Occipital lobe (tissue), 2 donors: Measurements from ENCODE around the gene DGKG. TPM values are rescaled to one million over a fixed set of nuclear protein-coding genes. Genes with fewer than 3 reads are reported as not detected.

ENCODE experiments used
- DNase-seq: peaks from one replicate; lab custom pipeline; 2025; lab: John Stamatoyannopoulos, UW
- total RNA-seq: library from RNA; depleted of rRNA; stranded (reverse); fragments of >200 nt; gene quantifications from one replicate; pipeline ENCODE4 v1.2.3, GENCODE V29; 2014

DGKG gene
- total RNA-seq, 1 donor from 2014 or later = 3.0 TPM

DNA sequence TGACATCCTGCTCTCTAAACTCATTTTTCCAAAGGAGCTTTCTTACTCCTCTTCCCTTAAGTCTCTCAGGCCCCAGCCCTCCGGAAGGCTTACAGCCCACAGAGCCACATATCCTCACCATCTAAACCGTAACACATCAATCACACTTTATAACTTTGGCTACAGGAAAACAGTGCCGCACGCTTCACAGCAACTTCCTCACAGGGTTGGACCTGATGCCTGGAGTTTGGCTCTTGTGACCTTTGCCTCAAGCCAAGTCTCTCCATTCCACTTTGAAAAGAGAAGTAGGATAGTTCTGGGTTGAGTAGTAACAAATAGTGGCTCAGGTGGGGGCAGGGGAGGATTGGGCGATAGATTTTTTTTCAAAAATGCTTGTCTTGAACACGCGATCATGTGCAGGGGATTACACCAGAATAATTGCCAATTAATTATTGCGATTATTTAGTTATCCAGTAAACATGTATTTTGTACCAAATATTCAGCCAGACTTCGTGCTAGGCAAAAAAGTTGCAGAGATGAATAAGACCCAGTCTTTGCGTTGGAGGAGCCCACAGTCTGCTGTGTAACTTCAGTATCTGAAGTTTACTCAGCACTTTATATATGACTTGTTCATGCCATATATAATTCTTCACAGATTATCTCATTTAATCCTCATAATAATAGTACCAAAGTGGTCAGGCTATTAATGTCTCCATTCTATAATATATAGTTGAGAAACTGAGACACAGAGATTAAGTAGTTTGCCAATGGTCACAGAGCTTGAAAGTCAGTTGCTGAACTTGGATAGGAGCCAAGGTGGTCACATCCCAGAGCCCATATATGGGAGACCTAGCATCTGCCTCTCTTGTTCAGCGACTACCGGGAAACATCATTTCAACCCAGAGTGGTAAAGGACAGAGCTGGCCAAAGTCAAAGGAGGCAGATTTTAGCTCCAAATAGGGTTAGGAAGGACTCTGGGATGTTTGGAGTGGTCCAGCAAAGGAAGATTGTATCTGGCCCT, 250.8 kb downstream of the DGKG start:
- no peak for DNase-seq

DNA sequence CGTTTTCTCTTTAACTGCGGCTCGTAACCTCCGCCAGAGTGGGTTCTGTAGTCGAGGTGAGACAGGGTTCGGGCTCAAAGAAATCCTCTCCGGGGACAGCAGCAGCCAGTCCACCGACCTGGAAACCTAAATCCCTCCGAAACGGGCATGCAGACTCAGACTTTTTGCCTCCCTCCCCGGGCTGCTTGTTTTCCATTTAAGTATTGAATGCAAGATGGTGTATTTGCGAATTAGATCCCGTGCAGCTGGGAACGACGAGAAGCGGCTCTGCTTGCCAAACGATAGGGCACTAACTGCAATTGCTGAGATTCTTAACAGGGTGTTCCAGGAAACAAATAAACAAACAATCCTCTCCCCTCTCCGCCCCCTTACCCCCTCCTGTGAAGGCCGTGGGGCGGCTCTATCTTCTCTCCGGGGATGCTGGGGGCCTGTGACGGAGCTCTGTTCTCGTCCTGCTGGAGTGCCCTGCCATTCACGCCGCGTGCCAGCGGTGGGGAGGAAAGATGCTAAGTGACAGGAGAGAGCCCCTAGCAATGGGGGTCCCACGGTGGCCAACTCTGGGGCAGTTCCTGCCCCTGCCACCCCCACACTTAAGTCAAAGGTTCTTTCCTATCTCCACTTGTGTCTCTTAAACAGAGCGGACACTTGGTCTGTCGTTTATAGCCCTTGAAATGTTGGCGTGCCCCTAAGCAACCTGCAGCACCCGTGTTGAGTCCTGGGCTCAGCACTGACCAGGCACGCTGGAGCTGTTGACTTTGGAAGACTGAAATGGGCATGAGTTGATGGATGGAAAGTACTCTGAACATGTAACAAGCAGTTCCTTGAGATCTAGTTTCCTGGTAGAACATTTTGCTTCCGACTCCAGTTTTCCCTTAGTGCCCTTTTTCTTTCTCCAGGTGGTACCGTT, 251.9 kb downstream of the DGKG start:
- DNase-seq = no peak

DNA sequence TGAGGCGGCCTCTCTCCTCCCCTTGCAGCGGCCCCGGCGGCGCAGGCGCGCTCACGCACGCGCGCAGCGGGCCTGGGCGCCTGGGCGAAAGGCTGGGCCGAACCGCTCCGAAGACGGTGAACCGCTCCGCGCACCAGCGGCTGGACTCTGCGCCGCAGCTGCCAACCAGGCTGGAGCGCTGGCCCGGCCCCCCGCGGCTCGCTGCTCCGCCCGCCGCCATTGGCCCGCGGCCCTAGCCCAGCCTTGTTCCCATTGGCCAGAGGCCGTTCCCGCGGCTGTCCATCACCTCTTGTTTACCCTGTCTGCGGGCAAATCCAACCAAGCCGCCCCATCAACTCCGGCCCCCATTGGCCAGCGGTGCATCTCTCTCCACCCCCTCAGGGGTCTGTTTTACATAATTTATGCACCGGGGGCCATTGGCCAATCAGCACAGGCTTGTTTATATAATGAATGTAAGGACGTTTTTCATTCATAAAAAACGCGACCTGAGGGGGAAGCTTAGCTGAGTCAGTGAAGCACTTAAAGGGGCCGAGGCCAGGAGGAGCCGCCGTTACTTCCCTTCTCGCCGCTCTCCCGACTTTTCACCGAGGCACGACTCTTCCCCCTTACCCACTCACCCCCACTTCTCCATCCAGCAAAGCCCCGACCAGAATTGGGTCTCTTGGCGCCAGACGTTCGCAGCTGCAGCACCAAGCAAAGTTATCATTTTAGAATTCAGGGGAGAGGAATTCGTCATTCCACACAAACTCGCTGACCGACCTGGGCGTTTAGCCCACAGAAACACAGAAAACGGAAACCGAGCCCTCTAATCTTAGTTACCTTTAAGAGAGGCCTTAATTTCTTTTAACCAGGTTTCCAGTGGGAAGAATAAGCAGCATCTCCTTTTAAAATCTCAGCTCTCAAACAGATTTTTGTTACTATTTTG, 252.8 kb downstream of the DGKG start, which contains the start of gene ETV5:
Gene ETV5 (minus strand): TSS at position 149 of the 925 bp plus-strand sequence. CDS start 3,221 bp downstream, outside the sequence.
- peak; percentile 99 for DNase-seq

DNA sequence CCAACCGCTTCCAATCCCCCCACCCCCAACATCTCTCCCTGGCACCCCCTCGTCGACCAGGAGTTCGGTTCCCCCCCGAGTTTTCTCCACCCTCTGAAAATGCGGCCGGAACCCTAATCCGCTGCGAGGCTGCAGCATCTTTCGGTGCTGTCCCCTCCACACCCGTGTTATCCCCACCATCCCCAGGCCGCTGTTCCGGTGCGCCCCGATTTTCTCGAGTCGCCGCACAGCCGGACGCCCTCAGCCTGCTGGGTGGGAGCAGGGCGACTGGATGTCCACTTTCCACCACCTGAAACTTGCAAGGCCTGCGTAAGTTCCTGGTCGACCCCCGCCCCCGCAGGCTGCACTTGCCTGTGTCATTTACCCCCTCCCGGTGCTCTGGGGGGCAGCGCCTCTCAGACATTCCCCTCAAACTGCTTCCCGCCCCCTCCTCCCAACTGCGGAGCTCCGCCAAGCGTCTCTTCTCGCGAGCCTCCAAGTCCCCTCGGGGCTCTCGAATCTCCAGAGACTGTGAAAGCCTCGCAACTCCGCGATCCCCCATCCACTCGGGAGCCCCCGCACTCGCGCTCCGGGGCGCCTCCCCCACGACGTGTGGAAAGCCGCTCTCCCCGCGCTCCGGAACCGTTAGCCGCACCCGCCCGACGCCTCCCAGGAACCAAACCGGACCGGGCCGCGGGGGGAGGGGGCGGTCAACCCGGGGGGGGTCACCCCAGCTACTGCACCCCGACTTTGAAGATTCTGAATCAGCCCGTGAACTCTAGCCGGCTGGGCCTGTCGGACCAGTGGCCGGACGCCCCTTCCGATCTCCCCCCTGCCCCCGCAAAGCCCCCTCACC, 253.7 kb downstream of the DGKG start:
- DNase-seq = no peak

DNA sequence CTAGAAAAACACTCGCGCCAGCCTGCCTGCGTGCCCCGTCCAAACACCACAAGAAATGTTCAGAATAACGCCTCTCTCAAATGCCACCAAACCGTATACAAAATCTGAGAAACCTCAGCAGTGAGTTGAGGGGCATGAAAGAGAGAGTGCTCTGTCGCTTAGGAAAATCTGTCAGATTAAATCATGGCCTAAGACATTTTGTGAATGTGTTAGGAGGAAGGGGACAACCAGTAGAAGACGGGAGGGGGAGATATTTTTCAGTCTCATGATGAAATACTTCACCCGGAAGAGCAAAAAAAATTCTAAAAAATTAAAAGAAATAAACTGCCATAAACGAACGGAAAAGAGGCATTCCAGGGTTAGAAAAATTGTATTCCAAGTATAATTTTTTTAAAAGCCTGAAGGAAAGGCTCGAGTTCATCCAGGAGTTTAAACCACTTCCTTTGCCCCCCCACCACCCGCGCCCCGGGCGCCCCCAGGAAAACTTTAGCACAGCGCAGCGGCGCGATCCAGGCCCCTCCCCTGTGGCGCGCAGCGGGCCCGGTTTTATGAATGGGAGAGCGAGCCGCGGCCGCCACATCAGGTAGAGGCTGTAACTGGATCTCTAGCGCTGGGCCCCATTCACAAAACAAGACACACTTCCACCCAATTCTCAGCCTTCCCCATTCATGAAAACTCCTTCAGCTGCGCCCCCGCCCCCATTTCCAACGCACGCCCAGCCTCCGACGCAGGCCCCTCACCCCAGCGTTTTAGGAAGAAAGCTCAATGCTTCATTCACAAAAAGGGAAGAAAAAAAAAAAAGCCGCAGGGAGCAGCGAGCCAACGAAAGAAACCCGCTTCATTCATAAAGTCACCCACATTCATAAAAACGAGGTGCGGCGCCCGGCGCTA, 254.6 kb downstream of the DGKG start:
- DNase-seq = peak; percentile 42

DNA sequence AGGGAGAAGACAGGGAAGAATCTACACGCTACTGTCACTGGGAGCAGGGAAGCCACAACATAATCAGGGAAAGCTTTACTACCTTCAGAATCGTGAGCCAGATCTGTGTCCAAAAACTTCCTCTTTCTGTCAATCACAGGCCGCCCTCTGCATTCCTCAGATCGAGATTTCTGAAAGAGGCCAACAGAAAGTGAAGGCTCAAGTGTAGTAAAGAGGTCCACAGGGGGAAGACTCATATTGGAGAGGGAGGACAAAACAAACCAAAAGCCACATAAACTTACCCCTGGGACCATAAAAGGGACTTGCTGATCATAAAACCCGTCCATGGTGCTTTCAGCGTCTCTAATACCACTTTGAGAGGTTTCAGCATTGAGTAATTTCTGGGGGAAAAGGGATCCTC, 256.5 kb downstream of the DGKG start:
- DNase-seq = no peak

DNA sequence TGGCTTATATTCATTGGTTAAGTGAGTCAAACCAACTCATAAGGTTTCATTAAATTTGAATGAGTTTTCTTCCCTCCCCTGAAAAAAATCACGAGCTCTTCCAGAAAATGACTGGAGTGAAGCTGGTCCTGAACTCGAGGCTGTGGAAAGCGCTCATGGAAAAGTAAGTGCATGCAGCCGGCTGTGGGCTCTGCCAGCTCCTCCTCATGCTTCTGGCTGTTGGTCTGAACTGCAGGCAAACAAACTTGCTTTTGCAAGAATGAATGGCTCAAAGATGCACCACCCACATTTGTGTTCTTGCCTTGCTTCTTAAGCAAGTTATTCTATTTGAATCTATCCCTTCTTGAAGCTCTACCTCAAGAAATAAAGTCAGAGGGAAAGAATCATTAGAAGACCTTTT, 259.3 kb downstream of the DGKG start:
- DNase-seq = no peak

DNA sequence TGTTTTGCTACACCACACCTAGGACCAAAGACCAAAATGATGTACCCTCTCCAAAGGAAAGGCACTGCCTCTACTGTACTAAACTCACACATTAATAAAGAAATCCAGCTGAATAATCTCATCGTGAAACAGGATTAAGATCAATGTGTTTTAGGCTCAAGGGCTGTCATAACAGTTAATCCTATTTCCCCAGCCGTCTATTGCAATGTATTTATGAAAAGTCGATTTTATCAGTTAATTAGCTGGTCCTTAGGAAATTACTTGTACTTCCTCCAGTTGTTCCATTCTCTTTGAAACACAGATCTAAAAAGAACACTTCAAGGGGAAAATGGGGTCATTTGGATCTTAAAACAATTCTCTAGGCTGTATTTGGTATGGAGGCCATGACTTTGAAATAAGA, 261.6 kb downstream of the DGKG start:
- no peak for DNase-seq

DNA sequence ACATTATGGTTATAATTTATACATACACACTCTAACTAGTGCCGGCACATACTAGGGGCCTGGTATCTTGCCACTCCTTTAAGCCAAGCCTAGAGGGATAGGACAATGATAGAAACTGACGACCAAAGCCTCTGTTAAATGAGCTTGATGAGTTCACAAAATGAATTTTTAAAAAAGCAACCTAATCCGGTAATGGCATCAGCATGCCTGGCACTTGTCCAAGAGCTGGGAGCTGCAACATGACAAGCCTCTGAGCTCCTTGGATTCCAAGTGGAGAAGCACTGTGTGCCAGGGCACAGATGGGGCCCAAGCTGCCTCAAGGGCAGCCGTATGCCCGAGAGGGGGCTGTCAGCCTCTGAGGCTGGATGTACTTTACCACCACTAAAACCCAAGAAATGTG, 262.9 kb downstream of the DGKG start:
- DNase-seq = peak; percentile 38

DNA sequence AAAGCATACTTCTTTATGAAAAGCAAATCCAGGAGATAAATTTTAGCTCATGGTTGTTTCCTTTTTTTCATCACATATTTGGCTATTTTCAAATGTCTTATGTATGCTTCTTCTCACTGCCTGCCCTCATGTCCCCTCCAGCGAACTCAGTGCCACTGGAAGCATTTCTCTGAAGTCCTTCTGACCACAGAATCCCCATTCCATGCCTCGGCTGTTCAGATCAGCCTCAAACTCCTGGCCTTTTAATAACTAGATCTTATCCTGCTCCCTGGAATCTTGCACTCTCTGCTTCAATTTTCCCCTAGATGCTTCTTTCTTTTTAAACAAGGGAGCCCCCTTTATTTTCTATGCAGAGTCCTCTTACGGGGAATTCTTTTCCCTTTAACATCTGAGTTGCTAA, 263.3 kb downstream of the DGKG start:
- DNase-seq = no peak

DNA sequence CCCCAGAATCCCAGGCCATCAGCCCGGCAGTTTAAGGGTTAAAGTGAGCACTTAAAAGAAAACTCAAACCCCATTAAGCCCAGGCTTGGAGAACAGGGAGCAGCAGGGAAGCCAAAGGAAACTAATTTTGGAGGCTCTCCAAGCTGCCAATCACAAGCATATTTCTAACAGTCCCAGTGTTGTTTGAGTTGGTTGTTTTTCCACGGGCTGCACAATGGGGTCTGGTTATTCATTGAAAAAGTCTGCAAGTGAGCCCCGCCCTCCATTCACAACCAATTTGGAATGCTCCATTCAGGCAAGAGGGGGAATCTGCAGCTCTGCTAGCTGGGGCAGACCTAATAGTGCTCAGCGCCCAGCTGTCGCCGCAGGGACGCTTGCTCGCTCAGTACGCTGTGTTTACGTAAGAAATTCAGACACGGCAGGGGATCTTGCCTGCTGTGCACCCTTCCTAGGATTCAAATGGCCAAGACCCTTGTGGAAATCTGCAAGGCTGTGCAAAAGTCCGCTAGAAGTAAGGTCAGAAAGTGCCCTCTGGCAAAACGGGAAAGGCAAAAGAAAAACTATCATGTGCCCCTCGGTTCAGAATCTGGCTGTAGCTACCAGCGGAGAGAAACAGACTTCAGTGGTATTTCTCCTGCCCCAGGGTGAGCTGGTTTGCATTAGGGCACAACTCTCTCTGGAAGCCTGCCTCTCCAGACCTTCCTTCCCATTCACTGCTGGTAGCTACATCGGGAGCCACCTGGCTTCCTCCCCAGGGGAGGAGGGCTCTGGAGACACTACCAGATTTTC, 264.2 kb downstream of the DGKG start:
- DNase-seq = peak; percentile 84

DNA sequence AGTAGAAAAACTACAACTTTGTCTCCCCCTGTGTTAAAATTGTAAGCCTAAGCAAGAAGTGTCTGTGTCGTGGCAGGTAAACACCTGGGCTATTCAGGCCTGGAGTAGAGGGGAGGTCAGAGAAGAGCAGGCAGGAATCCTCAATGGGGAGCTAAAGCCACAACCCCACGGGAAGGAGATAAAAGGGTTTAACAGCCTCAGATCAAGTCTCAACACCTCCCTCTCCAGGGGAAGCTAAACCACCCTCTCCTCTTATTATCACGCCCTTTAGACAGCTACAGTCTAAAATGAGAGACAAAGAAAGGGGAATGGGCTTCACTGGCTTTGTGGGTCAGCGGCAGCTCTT, 264.7 kb downstream of the DGKG start:
- no peak for DNase-seq

Other genes starting within 250 kb of the DGKG start
- 1.6 TPM for gene CRYGS, start 182.1 kb upstream of the DGKG start, total RNA-seq
- 37.1 TPM for gene TBCCD1, start 205.1 kb upstream of the DGKG start, total RNA-seq
- 34.9 TPM for gene DNAJB11, start 208.5 kb upstream of the DGKG start, total RNA-seq